GM23248 (cell line): ENCODE measurements around the gene SELENOO. TPM values are rescaled to one million over a fixed set of nuclear protein-coding genes. Genes with fewer than 3 reads are reported as not detected.
A peak's percentile ranks its signal among the peaks of the same experiment; 100 is the strongest.

Experiments
- DNase-seq: peaks from one replicate; pipeline ENCODE4 v3.0.0-alpha.2; 2015
- H2AFZ ChIP-seq: fragments of 200-600 bp; sonication (generic); 2 replicates; pipeline ENCODE4 v1.6.1; 2016; ENCODE audit warnings: antibody characterized with exemption
- H3F3A ChIP-seq: fragments of 200-600 bp; sonication (generic); 2 replicates; pipeline ENCODE4 v1.6.1; 2016; ENCODE audit warnings: mild to moderate bottlenecking, antibody characterized with exemption, mixed run types; ENCODE audit not compliant: insufficient read depth
- H3K27ac ChIP-seq: fragments of 200-600 bp; sonication (generic); 2 replicates; pipeline ENCODE4 v1.5.1; 2016; ENCODE audit warnings: mild to moderate bottlenecking
- H3K27me3 ChIP-seq: fragments of 200-600 bp; sonication (generic); replicated peaks from 2 replicates; pipeline ENCODE4 v1.6.1; 2016; ENCODE audit warnings: mild to moderate bottlenecking; ENCODE audit not compliant: insufficient read depth
- H3K36me3 ChIP-seq: fragments of 200-600 bp; sonication (generic); 2 replicates; pipeline ENCODE4 v1.6.1; 2016; ENCODE audit warnings: low read depth, mild to moderate bottlenecking
- H3K4me1 ChIP-seq: fragments of 200-600 bp; sonication (generic); 2 replicates; pipeline ENCODE4 v1.6.1; 2016; ENCODE audit warnings: mild to moderate bottlenecking; ENCODE audit not compliant: insufficient read depth
- H3K4me2 ChIP-seq: fragments of 200-600 bp; sonication (generic); one replicate; pipeline ENCODE4 v1.6.1; 2016; ENCODE audit warnings: mild to moderate bottlenecking; ENCODE audit not compliant: unreplicated experiment
- H3K4me3 ChIP-seq: fragments of 200-600 bp; sonication (generic); 2 replicates; pipeline ENCODE4 v1.5.1; 2016; ENCODE audit warnings: mild to moderate bottlenecking
- H3K79me2 ChIP-seq: fragments of 200-600 bp; sonication (generic); 2 replicates; pipeline ENCODE4 v1.6.1; 2016; ENCODE audit warnings: mild to moderate bottlenecking; ENCODE audit not compliant: insufficient read depth
- H3K9ac ChIP-seq: fragments of 200-600 bp; sonication (generic); 2 replicates; pipeline ENCODE4 v1.6.1; 2016; ENCODE audit warnings: mild to moderate bottlenecking
- H3K9me2 ChIP-seq: fragments of 200-600 bp; sonication (generic); 2 replicates; pipeline ENCODE4 v1.6.1; 2016; ENCODE audit warnings: mixed run types, mild to moderate bottlenecking, moderate library complexity; ENCODE audit not compliant: insufficient read depth
- H3K9me3 ChIP-seq: fragments of 200-600 bp; sonication (generic); one replicate; pipeline ENCODE4 v1.6.1; 2017; ENCODE audit warnings: low read depth
- H4K20me1 ChIP-seq: fragments of 200-600 bp; sonication (generic); 2 replicates; pipeline ENCODE4 v1.6.0; 2016; ENCODE audit not compliant: insufficient read depth
- EZH2 ChIP-seq: fragments of 200-600 bp; sonication (generic); IDR thresholded peaks from 2 replicates; pipeline ENCODE4 v1.6.1; 2018; ENCODE audit warnings: antibody characterized with exemption, mild to moderate bottlenecking; ENCODE audit not compliant: insufficient read depth, poor library complexity, severe bottlenecking
- EZH2phosphoT487 ChIP-seq: fragments of 200-600 bp; sonication (generic); IDR thresholded peaks from 2 replicates; pipeline ENCODE4 v1.6.1; 2018; ENCODE audit warnings: antibody characterized with exemption, moderate library complexity, mild to moderate bottlenecking, low read depth; ENCODE audit not compliant: insufficient read depth
- WGBS, 2 experiments: methylation state at CpG; one replicate each; pipeline ENCODE4 v1.1.6; 2015 to 2017; ENCODE audit warnings: low lambda C conversion rate in 2 of 2, low coverage in 1 of 2; ENCODE audit errors: missing lambda C conversion rate in 2 of 2; 5-methylcytosine and 5-hydroxymethylcytosine counted together
- in situ Hi-C: fragments of 300-500 bp; cut with MboI; formaldehyde crosslinking; loops from 2 replicates; pipeline ENCODE4 v1.15.0; 2020
- polyA plus RNA-seq: library from polyadenylated mRNA; unstranded; fragments of >200 nt; fragmentation: Nextera tagmentation; extraction: Ambion mirVana; gene quantifications from 2 replicates; pipeline ENCODE4 v1.2.1, GENCODE V29; 2016
- total RNA-seq: library from RNA; depleted of rRNA; stranded (reverse); fragments of >200 nt; shearing (Covaris generic); gene quantifications from 2 replicates; pipeline ENCODE4 v1.2.3, GENCODE V29; 2014

SELENOO gene
- total and polyA plus RNA-seq, 2 experiments from 2014 or later: 5.0 to 24.3 TPM

DNA sequence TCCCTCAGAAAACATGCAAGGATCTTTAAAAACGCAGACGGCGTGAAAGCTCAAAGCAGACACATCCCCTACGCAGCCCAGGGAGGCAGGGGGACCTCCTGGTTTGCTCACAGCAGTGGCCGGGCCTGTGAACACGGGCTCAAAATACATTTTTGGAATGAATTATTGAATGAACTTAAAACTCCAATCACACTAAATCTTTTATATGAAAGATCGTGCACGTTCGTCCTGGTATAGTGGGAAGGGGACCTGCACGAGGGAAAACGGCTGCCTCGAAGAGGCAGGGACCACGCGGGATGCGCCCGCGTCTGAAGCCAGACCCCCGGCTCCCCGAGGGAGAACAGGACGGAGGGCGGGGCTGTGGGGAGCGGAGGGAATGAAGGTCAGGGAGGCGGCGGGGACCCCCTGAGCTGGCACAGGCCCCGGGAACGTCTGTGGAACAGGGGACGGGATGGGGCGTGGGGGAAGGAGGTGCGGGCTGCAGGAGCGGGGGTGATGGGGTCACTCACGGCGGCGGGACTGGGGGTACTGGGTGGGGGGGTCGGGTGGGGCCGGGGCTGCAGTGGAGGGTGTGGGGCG lies 31.5 kb upstream of the SELENOO start:
- TF ChIP-seq EZH2 (peak; percentile 85), EZH2phosphoT487 (0 out of 2 replicates have a peak, but pooled peaks have one; percentile 56)
- H2AFZ ChIP-seq: no peak overlapping the region
- no peaks in the 10 kb centered on the region for H3K4me1 ChIP-seq
- DNase-seq: peak; percentile 16
- H3K4me3 ChIP-seq: no peak overlapping the region
- no peak overlapping the region for H3K27ac ChIP-seq
- no peaks in the 10 kb centered on the region for H3K9me3 ChIP-seq
- H3K27me3 ChIP-seq: peaks cover 17% of the 10 kb centered on the region
- no peaks in the 10 kb centered on the region for H3K36me3 ChIP-seq
- in situ Hi-C loops: no loop called here
- H3K4me2 ChIP-seq: no peak overlapping the region
- no peaks in the 10 kb centered on the region for H3K9me2 ChIP-seq
- H3F3A ChIP-seq: no peaks in the 10 kb centered on the region
- no peak overlapping the region for H3K9ac ChIP-seq
- 6 to 7% methylated on average over 24 to 36 of the region's 36 CpGs for whole genome bisulfite sequencing, 2 experiments
- H4K20me1 ChIP-seq: no peaks in the 10 kb centered on the region
- H3K79me2 ChIP-seq: no peaks in the 10 kb centered on the region

- in situ Hi-C loops: no loop called here
- no peaks in the 10 kb centered on the region for H3F3A ChIP-seq
- no peaks in the 10 kb centered on the region for H4K20me1 ChIP-seq
- TF ChIP-seq EZH2phosphoT487: no peak
- TF ChIP-seq EZH2: no peak
- H3K4me1 ChIP-seq: no peaks in the 10 kb centered on the region
- H3K9me2 ChIP-seq: no peaks in the 10 kb centered on the region
- H3K27ac ChIP-seq: no peak overlapping the region
- peak; percentile 52 for DNase-seq
- H3K27me3 ChIP-seq: peaks cover 17% of the 10 kb centered on the region
- no peak overlapping the region for H3K4me2 ChIP-seq
- H3K36me3 ChIP-seq: no peaks in the 10 kb centered on the region
- peak overlapping the region; percentile 53 for H3K4me3 ChIP-seq
- no peaks in the 10 kb centered on the region for H3K79me2 ChIP-seq
- H3K9ac ChIP-seq: no peak overlapping the region
- no peaks in the 10 kb centered on the region for H3K9me3 ChIP-seq
- no peak overlapping the region for H2AFZ ChIP-seq
- WGBS, 2 experiments: 0 to 2% methylated on average over 17 to 45 of the region's 70 CpGs
Observed at GRCh38 chr22:50169774-50170341, 31.0 kb upstream of the SELENOO start.

GRCh38 chr22:50170453-50171318 lies 30.1 kb upstream of the SELENOO start, which contains the start of gene PANX2:
TSS of gene PANX2 (plus strand) at chr22:50170731. CDS start at chr22:50170731, 0 bp downstream.
- Histone ChIP-seq H3K4me1 (no peaks in the 10 kb centered on the region), H3F3A (no peaks in the 10 kb centered on the region), H3K27ac (no peak within 1 kb of the TSS), H3K79me2 (no peaks in the 10 kb centered on the region), H3K9me2 (no peaks in the 10 kb centered on the region), H2AFZ (no peak within 1 kb of the TSS), H3K27me3 (peaks cover 17% of the 10 kb centered on the region), H3K36me3 (no peaks in the 10 kb centered on the region), H3K9ac (no peak within 1 kb of the TSS), H3K4me2 (no peak within 1 kb of the TSS), H3K4me3 (peak within 1 kb of the TSS; percentile 53), H3K9me3 (no peaks in the 10 kb centered on the region), H4K20me1 (no peaks in the 10 kb centered on the region)
- TF ChIP-seq EZH2: no peak
- TF ChIP-seq EZH2phosphoT487: 0 out of 2 replicates have a peak, but pooled peaks have one; percentile 25
- peak; percentile 48 for DNase-seq
- WGBS, 2 experiments: 17 to 23% methylated on average over 47 to 98 of the region's 105 CpGs
- in situ Hi-C loops: no loop called here

GRCh38 chr22:50171319-50171964 lies 29.4 kb upstream of the SELENOO start:
- in situ Hi-C loops: no loop called here
- Histone ChIP-seq H3K27ac (no peak overlapping the region), H3F3A (no peaks in the 10 kb centered on the region), H3K9me2 (no peaks in the 10 kb centered on the region), H3K9ac (no peak overlapping the region), H3K4me1 (no peaks in the 10 kb centered on the region), H4K20me1 (no peaks in the 10 kb centered on the region), H3K36me3 (no peaks in the 10 kb centered on the region), H3K9me3 (no peaks in the 10 kb centered on the region), H2AFZ (no peak overlapping the region), H3K79me2 (no peaks in the 10 kb centered on the region), H3K4me2 (no peak overlapping the region), H3K27me3 (peaks cover 17% of the 10 kb centered on the region), H3K4me3 (no peak overlapping the region)
- no peak for DNase-seq
- TF ChIP-seq EZH2 (no peak), EZH2phosphoT487 (no peak)
- 79 to 81% methylated on average over 15 of the region's 15 CpGs for WGBS, 2 experiments
